ENCODE results near the gene MYLK. TPM values are rescaled to one million over a fixed set of nuclear protein-coding genes. Genes with fewer than 3 reads are reported as not detected.

MYLK gene
- polyA plus RNA-seq, 1 donor (not counting 4 experiments of a cell fraction or from before 2014, with no cell fraction given) = 7.8 TPM

- H2AFZ ChIP-seq (ENCODE audit: control insufficient read depth, low read length) = no peak overlapping the region
- no peaks in the 10 kb centered on the region for H3K27me3 ChIP-seq (ENCODE audit: control insufficient read depth, extremely low read depth, insufficient read depth, low read length)
- H3K4me1 ChIP-seq (ENCODE audit: control insufficient read depth, extremely low read depth, insufficient read depth, low read length) = peaks cover 35% of the 10 kb centered on the region
- H3K4me3 ChIP-seq (ENCODE audit: control insufficient read depth in 2 of 3, extremely low read depth in 1 of 3, insufficient read depth in 2 of 3, low read depth in 1 of 3, low read length in 3 of 3) = no peak overlapping the region
- H3K9me1 ChIP-seq (ENCODE audit: control insufficient read depth, extremely low read depth, insufficient read depth, low read length) = no peaks in the 10 kb centered on the region
- H3K79me2 ChIP-seq (ENCODE audit: control insufficient read depth, insufficient read depth, low read length) = no peaks in the 10 kb centered on the region
- DNase-seq (ENCODE audit: low read depth, low spot score) (no peak), FAIRE-seq (no peak)
- H3K27ac ChIP-seq (ENCODE audit: control insufficient read depth, insufficient read depth, low read length) = no peak overlapping the region
- H3K9me3 ChIP-seq (ENCODE audit: control insufficient read depth, low read depth, low read length) = peaks cover 3% of the 10 kb centered on the region
- TF ChIP-seq EZH2 (IDR thresholded peaks at IDR 0.05; ENCODE audit: low read length) (no peak), CTCF (optimal IDR thresholded peaks at IDR 0.05 in 1 of 3, IDR thresholded peaks at IDR 0.05 in 1 of 3, conservative IDR thresholded peaks at IDR 0.05 in 1 of 3; ENCODE audit: extremely low read depth in 1 of 3, insufficient read depth in 2 of 3, low read length in 3 of 3) (no peak)
- H3K36me3 ChIP-seq (ENCODE audit: control insufficient read depth in 2 of 2, extremely low read depth in 1 of 2, insufficient read depth in 2 of 2, low read length in 2 of 2) = no peaks in the 10 kb centered on the region
- no peak overlapping the region for H3K4me2 ChIP-seq (ENCODE audit: control insufficient read depth, extremely low read depth, insufficient read depth, low read depth, low read length)
- H4K20me1 ChIP-seq (ENCODE audit: control insufficient read depth, extremely low read depth, insufficient read depth, low read length) = no peaks in the 10 kb centered on the region
- H3K9ac ChIP-seq (ENCODE audit: control insufficient read depth, extremely low read depth, insufficient read depth, low read length) = no peak overlapping the region
- dilution Hi-C loops (cut with MboI; ENCODE audit: extremely low pct_ligation_motif_present, low sequenced_read_pairs) = no loop called here
Observed at GRCh38 chr3:123821920-123822319, 62.2 kb downstream of the MYLK start.

- no peak for DNase-seq (ENCODE audit: low read depth, low spot score)
- no peak overlapping the region for H3K4me2 ChIP-seq (ENCODE audit: control insufficient read depth, extremely low read depth, insufficient read depth, low read depth, low read length)
- no peak overlapping the region for H3K27ac ChIP-seq (ENCODE audit: control insufficient read depth, insufficient read depth, low read length)
- no peak overlapping the region for H3K9ac ChIP-seq (ENCODE audit: control insufficient read depth, extremely low read depth, insufficient read depth, low read length)
- dilution Hi-C loops (cut with MboI; ENCODE audit: extremely low pct_ligation_motif_present, low sequenced_read_pairs) = no loop called here
- H4K20me1 ChIP-seq (ENCODE audit: control insufficient read depth, extremely low read depth, insufficient read depth, low read length) = no peaks in the 10 kb centered on the region
- H3K79me2 ChIP-seq (ENCODE audit: control insufficient read depth, insufficient read depth, low read length) = no peaks in the 10 kb centered on the region
- no peaks in the 10 kb centered on the region for H3K36me3 ChIP-seq (ENCODE audit: control insufficient read depth in 2 of 2, extremely low read depth in 1 of 2, insufficient read depth in 2 of 2, low read length in 2 of 2)
- H3K9me1 ChIP-seq (ENCODE audit: control insufficient read depth, extremely low read depth, insufficient read depth, low read length) = no peaks in the 10 kb centered on the region
- FAIRE-seq = no peak
- no peaks in the 10 kb centered on the region for H3K27me3 ChIP-seq (ENCODE audit: control insufficient read depth, extremely low read depth, insufficient read depth, low read length)
- H3K9me3 ChIP-seq (ENCODE audit: control insufficient read depth, low read depth, low read length) = no peaks in the 10 kb centered on the region
- no peak overlapping the region for H3K4me3 ChIP-seq (ENCODE audit: control insufficient read depth in 2 of 3, extremely low read depth in 1 of 3, insufficient read depth in 2 of 3, low read depth in 1 of 3, low read length in 3 of 3)
- H3K4me1 ChIP-seq (ENCODE audit: control insufficient read depth, extremely low read depth, insufficient read depth, low read length) = peaks cover 45% of the 10 kb centered on the region
- H2AFZ ChIP-seq (ENCODE audit: control insufficient read depth, low read length) = no peak overlapping the region
- TF ChIP-seq EZH2 (IDR thresholded peaks at IDR 0.05; ENCODE audit: low read length) (no peak), CTCF (optimal IDR thresholded peaks at IDR 0.05 in 1 of 3, IDR thresholded peaks at IDR 0.05 in 1 of 3, conservative IDR thresholded peaks at IDR 0.05 in 1 of 3; ENCODE audit: extremely low read depth in 1 of 3, insufficient read depth in 2 of 3, low read length in 3 of 3) (no peak)
Observed at GRCh38 chr3:123819949-123820348, 64.2 kb downstream of the MYLK start.

Measured in keratinocyte (primary cell).